ENCODE data around the gene USP35.

The USP35 gene

DNA sequence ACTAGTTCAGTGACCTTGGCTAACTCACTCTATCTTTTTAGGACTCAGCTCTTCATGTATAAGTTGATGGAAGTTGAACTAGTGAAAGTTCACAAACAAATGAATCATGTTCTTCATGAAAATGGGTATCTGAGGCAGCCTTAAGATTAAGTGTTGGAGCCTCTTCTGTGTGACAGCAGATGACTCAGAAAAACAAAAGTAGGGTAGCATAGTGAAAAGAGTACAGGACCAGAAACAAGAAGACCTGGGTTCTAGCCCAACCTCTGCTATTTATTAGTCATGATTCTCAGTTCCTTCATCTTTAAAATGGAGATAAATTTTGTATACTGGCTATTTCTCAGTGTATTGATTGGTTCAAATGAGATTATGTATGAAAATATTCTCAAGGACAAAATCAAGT, 60.2 kb downstream of the USP35 start:
- no peak for TF ChIP-seq EZH2 (IDR thresholded peaks at IDR 0.05; ENCODE audit: borderline replicate concordance, low read length)
- TF ChIP-seq, protein P1, sequence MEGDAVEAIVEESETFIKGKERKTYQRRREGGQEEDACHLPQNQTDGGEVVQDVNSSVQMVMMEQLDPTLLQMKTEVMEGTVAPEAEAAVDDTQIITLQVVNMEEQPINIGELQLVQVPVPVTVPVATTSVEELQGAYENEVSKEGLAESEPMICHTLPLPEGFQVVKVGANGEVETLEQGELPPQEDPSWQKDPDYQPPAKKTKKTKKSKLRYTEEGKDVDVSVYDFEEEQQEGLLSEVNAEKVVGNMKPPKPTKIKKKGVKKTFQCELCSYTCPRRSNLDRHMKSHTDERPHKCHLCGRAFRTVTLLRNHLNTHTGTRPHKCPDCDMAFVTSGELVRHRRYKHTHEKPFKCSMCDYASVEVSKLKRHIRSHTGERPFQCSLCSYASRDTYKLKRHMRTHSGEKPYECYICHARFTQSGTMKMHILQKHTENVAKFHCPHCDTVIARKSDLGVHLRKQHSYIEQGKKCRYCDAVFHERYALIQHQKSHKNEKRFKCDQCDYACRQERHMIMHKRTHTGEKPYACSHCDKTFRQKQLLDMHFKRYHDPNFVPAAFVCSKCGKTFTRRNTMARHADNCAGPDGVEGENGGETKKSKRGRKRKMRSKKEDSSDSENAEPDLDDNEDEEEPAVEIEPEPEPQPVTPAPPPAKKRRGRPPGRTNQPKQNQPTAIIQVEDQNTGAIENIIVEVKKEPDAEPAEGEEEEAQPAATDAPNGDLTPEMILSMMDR (IDR thresholded peaks at IDR 0.05; ENCODE audit: low read length), result no peak
- H4K20me1 ChIP-seq (ENCODE audit: insufficient read depth, low read length), result no peaks in the 10 kb centered on the region
- H3K4me2 ChIP-seq (ENCODE audit: low read length), result no peak overlapping the region
- no peaks in the 10 kb centered on the region for H3F3A ChIP-seq (ENCODE audit: insufficient read depth, low read length)
- H3K27ac ChIP-seq (ENCODE audit: low read depth, low read length, poor library complexity, severe bottlenecking), result no peak overlapping the region
- no peak overlapping the region for H3K9ac ChIP-seq (ENCODE audit: low read length)
- peaks cover 3% of the 10 kb centered on the region; the same call in 1 of the 2 replicates for H3K27me3 ChIP-seq (ENCODE audit: insufficient read depth, low read length)
- no peaks in the 10 kb centered on the region for H3K36me3 ChIP-seq (ENCODE audit: insufficient read depth, low read length)
- no peak overlapping the region for H3K4me3 ChIP-seq (ENCODE audit: low read depth, low read length, poor library complexity, severe bottlenecking)
- H3K79me2 ChIP-seq (ENCODE audit: insufficient read depth, low read length), result no peaks in the 10 kb centered on the region
- no peaks in the 10 kb centered on the region for H3K9me2 ChIP-seq (ENCODE audit: low read depth, low read length)
- no peaks in the 10 kb centered on the region for H3K9me3 ChIP-seq (ENCODE audit: low read length)
- no peaks in the 10 kb centered on the region for H3K4me1 ChIP-seq (ENCODE audit: insufficient read depth, low read length, severe bottlenecking)
- H2AFZ ChIP-seq (ENCODE audit: low read length), result no peak overlapping the region

DNA sequence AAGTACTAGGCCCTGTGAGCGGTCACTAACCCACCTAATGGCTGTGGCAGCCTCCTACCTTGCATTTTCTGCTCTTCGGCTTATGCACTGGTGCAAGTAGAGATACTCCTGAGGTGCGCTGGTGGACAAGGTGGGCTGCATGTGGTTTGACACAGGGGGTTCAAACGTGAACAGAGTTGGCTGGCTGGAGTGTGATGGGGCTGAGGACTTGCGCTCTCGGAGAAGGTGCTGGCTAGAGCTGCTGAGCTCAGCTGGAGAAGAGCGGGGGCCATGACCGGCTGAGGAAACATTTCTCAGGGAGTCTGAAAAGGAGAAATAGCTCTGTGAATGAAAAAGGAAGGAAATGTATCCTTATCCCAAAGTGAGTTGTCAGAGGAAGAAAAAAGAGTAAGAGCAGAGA, 61.4 kb downstream of the USP35 start:
- Histone ChIP-seq H3K9me3 (ENCODE audit: low read length) (no peaks in the 10 kb centered on the region), H3K36me3 (ENCODE audit: insufficient read depth, low read length) (no peaks in the 10 kb centered on the region), H2AFZ (ENCODE audit: low read length) (no peak overlapping the region), H3K4me1 (ENCODE audit: insufficient read depth, low read length, severe bottlenecking) (no peaks in the 10 kb centered on the region), H3K27ac (ENCODE audit: low read depth, low read length, poor library complexity, severe bottlenecking) (no peak overlapping the region), H3K9me2 (ENCODE audit: low read depth, low read length) (no peaks in the 10 kb centered on the region), H3F3A (ENCODE audit: insufficient read depth, low read length) (no peaks in the 10 kb centered on the region), H3K4me3 (ENCODE audit: low read depth, low read length, poor library complexity, severe bottlenecking) (no peak overlapping the region), H4K20me1 (ENCODE audit: insufficient read depth, low read length) (no peaks in the 10 kb centered on the region), H3K79me2 (ENCODE audit: insufficient read depth, low read length) (no peaks in the 10 kb centered on the region), H3K4me2 (ENCODE audit: low read length) (no peak overlapping the region), H3K27me3 (ENCODE audit: insufficient read depth, low read length) (peaks cover 3% of the 10 kb centered on the region; the same call in 1 of the 2 replicates), H3K9ac (ENCODE audit: low read length) (no peak overlapping the region)
- no peak for TF ChIP-seq EZH2 (IDR thresholded peaks at IDR 0.05; ENCODE audit: borderline replicate concordance, low read length)

DNA sequence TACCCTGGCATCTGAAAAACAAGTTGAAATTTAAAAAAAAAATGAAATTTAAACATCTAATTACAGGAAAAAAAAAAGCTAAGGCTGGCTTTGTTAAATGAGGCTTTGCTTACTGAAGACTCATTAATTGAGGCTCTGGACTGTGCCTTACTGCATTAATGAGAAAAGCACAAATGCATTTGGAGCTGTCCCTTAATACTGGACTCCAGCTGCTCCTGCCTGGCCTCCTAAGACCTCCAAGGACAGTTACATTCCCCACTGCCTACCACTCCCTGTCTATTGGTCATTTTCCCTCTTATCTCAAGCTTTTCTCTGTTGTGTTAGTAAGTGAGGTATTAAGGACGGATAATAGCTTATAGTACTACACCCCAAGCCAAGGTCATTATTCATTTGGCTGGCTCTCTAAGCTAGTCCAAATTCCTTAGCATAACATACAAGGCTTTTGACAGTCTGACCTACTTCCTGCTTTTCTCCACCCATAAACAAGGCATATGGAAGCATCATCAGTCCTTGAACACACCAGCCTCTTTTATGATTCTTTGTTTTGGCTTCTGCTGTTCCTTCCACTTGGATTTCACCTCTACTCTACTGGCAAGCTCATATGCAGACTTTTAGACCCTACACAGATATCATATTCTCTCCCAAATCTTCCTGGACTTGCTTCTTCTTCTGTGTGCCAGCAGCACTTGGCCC, 62.5 kb downstream of the USP35 start:
- H3K79me2 ChIP-seq (ENCODE audit: insufficient read depth, low read length), result no peaks in the 10 kb centered on the region
- TF ChIP-seq, protein P1 (IDR thresholded peaks at IDR 0.05; ENCODE audit: low read length), result no peak
- no peak for TF ChIP-seq EZH2 (IDR thresholded peaks at IDR 0.05; ENCODE audit: borderline replicate concordance, low read length)
- no peaks in the 10 kb centered on the region for H3K4me1 ChIP-seq (ENCODE audit: insufficient read depth, low read length, severe bottlenecking)
- no peak overlapping the region for H3K4me2 ChIP-seq (ENCODE audit: low read length)
- H2AFZ ChIP-seq (ENCODE audit: low read length), result no peak overlapping the region
- H3F3A ChIP-seq (ENCODE audit: insufficient read depth, low read length), result no peaks in the 10 kb centered on the region
- H3K27me3 ChIP-seq (ENCODE audit: insufficient read depth, low read length), result peaks cover 3% of the 10 kb centered on the region; the same call in 1 of the 2 replicates
- H3K9me2 ChIP-seq (ENCODE audit: low read depth, low read length), result no peaks in the 10 kb centered on the region
- H3K9ac ChIP-seq (ENCODE audit: low read length), result no peak overlapping the region
- H3K36me3 ChIP-seq (ENCODE audit: insufficient read depth, low read length), result no peaks in the 10 kb centered on the region
- no peak overlapping the region for H3K4me3 ChIP-seq (ENCODE audit: low read depth, low read length, poor library complexity, severe bottlenecking)
- no peak overlapping the region for H3K27ac ChIP-seq (ENCODE audit: low read depth, low read length, poor library complexity, severe bottlenecking)
- H4K20me1 ChIP-seq (ENCODE audit: insufficient read depth, low read length), result no peaks in the 10 kb centered on the region
- H3K9me3 ChIP-seq (ENCODE audit: low read length), result no peaks in the 10 kb centered on the region

DNA sequence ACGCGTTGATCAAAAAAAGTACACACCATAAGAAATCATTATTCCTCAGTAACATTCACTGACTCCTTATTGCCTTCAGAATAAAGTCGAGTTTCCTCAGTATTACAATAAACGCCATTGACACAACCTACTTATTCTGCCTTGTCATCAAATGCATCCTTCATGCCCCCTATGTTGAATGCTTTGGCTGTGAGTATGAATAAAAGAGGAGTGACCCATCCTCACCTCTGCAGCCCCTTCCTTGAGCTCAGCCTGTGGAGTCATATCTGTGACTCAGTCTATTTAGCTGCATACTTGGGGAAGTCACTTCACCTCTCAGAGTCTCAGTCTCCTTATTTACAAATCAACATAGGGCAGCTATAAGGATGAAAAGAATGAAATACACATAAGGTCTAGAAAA, 65.1 kb downstream of the USP35 start:
- H4K20me1 ChIP-seq (ENCODE audit: insufficient read depth, low read length), result no peaks in the 10 kb centered on the region

More for the DNA sequence above, 65.1 kb downstream of the USP35 start:
- Histone ChIP-seq H3K27ac (ENCODE audit: low read depth, low read length, poor library complexity, severe bottlenecking) (no peak overlapping the region), H3K9ac (ENCODE audit: low read length) (no peak overlapping the region), H3K4me2 (ENCODE audit: low read length) (no peak overlapping the region), H3K36me3 (ENCODE audit: insufficient read depth, low read length) (no peaks in the 10 kb centered on the region), H3K9me2 (ENCODE audit: low read depth, low read length) (no peaks in the 10 kb centered on the region), H3F3A (ENCODE audit: insufficient read depth, low read length) (no peaks in the 10 kb centered on the region), H3K79me2 (ENCODE audit: insufficient read depth, low read length) (no peaks in the 10 kb centered on the region), H2AFZ (ENCODE audit: low read length) (no peak overlapping the region), H3K27me3 (ENCODE audit: insufficient read depth, low read length) (peaks cover 3% of the 10 kb centered on the region; the same call in 1 of the 2 replicates), H3K4me1 (ENCODE audit: insufficient read depth, low read length, severe bottlenecking) (no peaks in the 10 kb centered on the region), H3K9me3 (ENCODE audit: low read length) (no peaks in the 10 kb centered on the region), H3K4me3 (ENCODE audit: low read depth, low read length, poor library complexity, severe bottlenecking) (no peak overlapping the region)
- TF ChIP-seq, protein P1 (IDR thresholded peaks at IDR 0.05; ENCODE audit: low read length), result no peak
- no peak for TF ChIP-seq EZH2 (IDR thresholded peaks at IDR 0.05; ENCODE audit: borderline replicate concordance, low read length)
